H1 (cell line): ENCODE results near the gene C2. TPM values are rescaled to one million over a fixed set of nuclear protein-coding genes. Genes with fewer than 3 reads are reported as not detected.

Experiments
- CTCF ChIA-PET: fragments of 300-600 bp; sonication (Branson Sonifier 250); formaldehyde crosslinking; loops from one replicate; lab custom pipeline; 2021; ENCODE audit not compliant: partially characterized antibody; lab: Charles Lee
- POLR2A ChIA-PET: fragments of 300-600 bp; sonication (Branson Sonifier 250); formaldehyde crosslinking; loops from one replicate; lab custom pipeline; 2021; ENCODE audit warnings: inconsistent platforms; ENCODE audit not compliant: partially characterized antibody; lab: Charles Lee
- DNase-seq, 2 experiments: peaks; one replicate each; pipeline versions ENCODE4 v3.0.0 to v3.0.0-alpha.2; 2010 to 2022; ENCODE audit warnings: low spot score in 2 of 2, low read depth in 1 of 2, mixed read lengths in 1 of 2
- FAIRE-seq: peaks from 2 replicates; lab custom pipeline; 2011; peaks lifted over from hg19 to GRCh38; lab: Jason Lieb, UNC
- H2AFZ ChIP-seq: 2 replicates; pipeline ENCODE4 v1.8.1; 2012; ENCODE audit warnings: low read length, inconsistent platforms
- H2AK5ac ChIP-seq: 2 replicates; pipeline ENCODE4 v1.6.1; 2013; ENCODE audit warnings: low read depth, low read length
- H2BK120ac ChIP-seq: replicated peaks from 2 replicates; pipeline ENCODE3; 2013; ENCODE audit warnings: low read depth, low read length, inconsistent platforms
- H2BK12ac ChIP-seq: 2 replicates; pipeline ENCODE4 v1.6.1; 2013; ENCODE audit warnings: low read depth, low read length
- H2BK15ac ChIP-seq: 2 replicates; pipeline ENCODE4 v1.6.1; 2013; ENCODE audit warnings: low read length
- H2BK20ac ChIP-seq: 2 replicates; pipeline ENCODE4 v1.6.1; 2013; ENCODE audit warnings: low read length
- H2BK5ac ChIP-seq: 2 replicates; pipeline ENCODE4 v1.6.1; 2013; ENCODE audit warnings: low read depth, low read length
- H3K14ac ChIP-seq: 2 replicates; pipeline ENCODE4 v1.6.1; 2013; ENCODE audit warnings: inconsistent platforms; ENCODE audit not compliant: insufficient read length
- H3K18ac ChIP-seq: 2 replicates; pipeline ENCODE4 v1.6.1; 2013; ENCODE audit warnings: low read length; ENCODE audit errors: extremely low read depth
- H3K23ac ChIP-seq: 2 replicates; pipeline ENCODE4 v1.6.1; 2013; ENCODE audit warnings: inconsistent platforms; ENCODE audit not compliant: insufficient read length
- H3K23me2 ChIP-seq: 2 replicates; pipeline ENCODE4 v1.6.1; 2013; ENCODE audit warnings: low read depth, low read length
- H3K27ac ChIP-seq: 2 replicates; pipeline ENCODE4 v1.6.1; 2011; ENCODE audit warnings: low read depth, low read length, inconsistent platforms
- H3K27me3 ChIP-seq, 4 experiments: replicated peaks in 1 of 4; 1 replicate in 1 of 4; 2 replicates in 3 of 4; pipeline versions ENCODE4 v1.6.1 to v1.8.1; 2011 to 2013; ENCODE audit warnings: low read length in 3 of 4, mild to moderate bottlenecking in 3 of 4, inconsistent platforms in 2 of 4, mixed read lengths in 2 of 4, moderate library complexity in 1 of 4; ENCODE audit not compliant: control insufficient read depth in 3 of 4, insufficient read depth in 3 of 4; ENCODE audit errors: extremely low read depth in 1 of 4
- H3K36me3 ChIP-seq, 4 experiments: 2 replicates each; pipeline versions ENCODE4 v1.6.1 to v1.8.1; 2011 to 2013; ENCODE audit warnings: mild to moderate bottlenecking in 4 of 4, low read length in 3 of 4, moderate library complexity in 2 of 4, control low read depth in 1 of 4, inconsistent platforms in 1 of 4; ENCODE audit not compliant: insufficient read depth in 4 of 4, control insufficient read depth in 2 of 4
- H3K4ac ChIP-seq: replicated peaks from 2 replicates; pipeline ENCODE3; 2013; ENCODE audit warnings: low read length, low read depth, mixed read lengths, inconsistent platforms; ENCODE audit not compliant: insufficient read length
- H3K4me1 ChIP-seq, 4 experiments: replicated peaks in 1 of 4; 1 replicate in 1 of 4; 2 replicates in 3 of 4; pipeline versions ENCODE4 v1.6.1 to v1.8.1; 2011 to 2013; ENCODE audit warnings: low read length in 3 of 4, inconsistent platforms in 2 of 4, mixed read lengths in 1 of 4; ENCODE audit not compliant: insufficient read depth in 4 of 4, control insufficient read depth in 3 of 4
- H3K4me2 ChIP-seq, 2 experiments: 2 replicates each; pipeline versions ENCODE4 v1.6.1 to v1.8.1; 2011 to 2013; ENCODE audit warnings: low read depth in 2 of 2, low read length in 2 of 2, control low read depth in 1 of 2, inconsistent platforms in 1 of 2, mild to moderate bottlenecking in 1 of 2; ENCODE audit not compliant: insufficient read depth in 1 of 2
- H3K4me3 ChIP-seq, 4 experiments: fragments of 200-600, 300-600 bp in 1 of 4; sonication (generic), shearing (Covaris generic), sonication (Bioruptor Twin) in 1 of 4; 2 replicates each; pipeline versions ENCODE4 v1.5.1 to v1.8.1; 2011 to 2016; ENCODE audit warnings: low read length in 4 of 4, low read depth in 3 of 4, control low read depth in 2 of 4, inconsistent platforms in 2 of 4, mild to moderate bottlenecking in 2 of 4, mixed read lengths in 1 of 4, moderate library complexity in 1 of 4; ENCODE audit not compliant: insufficient read depth in 2 of 4; ENCODE audit errors: extremely low read depth in 1 of 4
- H3K56ac ChIP-seq: replicated peaks from 2 replicates; pipeline ENCODE3; 2013; ENCODE audit warnings: low read depth, mild to moderate bottlenecking, mixed read lengths, low read length, inconsistent platforms; ENCODE audit not compliant: insufficient read length
- H3K79me1 ChIP-seq: 2 replicates; pipeline ENCODE4 v1.6.1; 2013; ENCODE audit warnings: low read depth, low read length, control low read depth
- H3K79me2 ChIP-seq, 2 experiments: 2 replicates each; pipeline versions ENCODE4 v1.6.1 to v1.8.1; 2012 to 2013; ENCODE audit warnings: low read length in 2 of 2, mild to moderate bottlenecking in 2 of 2, inconsistent platforms in 1 of 2; ENCODE audit not compliant: insufficient read depth in 2 of 2, control insufficient read depth in 1 of 2
- H3K9ac ChIP-seq, 4 experiments: replicated peaks in 1 of 4; 1 replicate in 1 of 4; 2 replicates in 3 of 4; pipeline versions ENCODE4 v1.6.1 to v1.8.1; 2011 to 2013; ENCODE audit warnings: low read depth in 3 of 4, low read length in 3 of 4, control low read depth in 2 of 4, mild to moderate bottlenecking in 2 of 4, moderate library complexity in 2 of 4, inconsistent platforms in 1 of 4; ENCODE audit errors: extremely low read depth in 1 of 4
- H3K9me3 ChIP-seq, 2 experiments: 2 replicates each; pipeline versions ENCODE4 v1.6.1 to v1.8.1; 2012 to 2013; ENCODE audit warnings: mild to moderate bottlenecking in 2 of 2, moderate library complexity in 2 of 2, control low read depth in 1 of 2, inconsistent platforms in 1 of 2, low read depth in 1 of 2, low read length in 1 of 2, mixed read lengths in 1 of 2; ENCODE audit not compliant: insufficient read depth in 2 of 2
- H4K20me1 ChIP-seq, 2 experiments: replicated peaks in 1 of 2; 2 replicates each; pipeline versions ENCODE3 to v1.8.1; 2011 to 2013; ENCODE audit warnings: inconsistent platforms in 2 of 2, low read length in 2 of 2, mild to moderate bottlenecking in 1 of 2; ENCODE audit not compliant: insufficient read depth in 2 of 2, control insufficient read depth in 1 of 2
- H4K5ac ChIP-seq: 2 replicates; pipeline ENCODE4 v1.6.1; 2013; ENCODE audit warnings: low read length, low read depth, mixed read lengths, inconsistent platforms; ENCODE audit not compliant: insufficient read length
- H4K8ac ChIP-seq: 2 replicates; pipeline ENCODE4 v1.8.0; 2013; ENCODE audit warnings: mild to moderate bottlenecking, moderate library complexity, low read length, inconsistent platforms; ENCODE audit not compliant: insufficient read depth; ENCODE audit errors: extremely low read depth
- H4K91ac ChIP-seq: replicated peaks from 2 replicates; pipeline ENCODE3; 2013; ENCODE audit warnings: low read length, mixed read lengths, inconsistent platforms; ENCODE audit not compliant: insufficient read length
- ATF2 ChIP-seq: IDR thresholded peaks from 2 replicates; pipeline ENCODE4 v1.6.1; 2012; ENCODE audit warnings: low read length, inconsistent platforms
- CBX8 ChIP-seq: fragments of 300-800, 300-1000 bp; sonication (generic); IDR thresholded peaks from 2 replicates; pipeline ENCODE4 v1.7.1; 2016; ENCODE audit warnings: low read depth, low read length, borderline replicate concordance
- CEBPB ChIP-seq: IDR thresholded peaks from 2 replicates; pipeline ENCODE4 v1.6.1; 2012; ENCODE audit warnings: low read depth, low read length
- CHD2 ChIP-seq: IDR thresholded peaks from 2 replicates; pipeline ENCODE4 v1.6.1; 2012; ENCODE audit warnings: low read length, improper control_type of control experiment
- CREB1 ChIP-seq: IDR thresholded peaks from 2 replicates; pipeline ENCODE4 v1.6.1; 2012; ENCODE audit warnings: inconsistent platforms
- EGR1 ChIP-seq: IDR thresholded peaks from 2 replicates; pipeline ENCODE4 v1.6.1; 2011; ENCODE audit warnings: low read depth, low read length, borderline replicate concordance
- EP300 ChIP-seq, 2 experiments: IDR thresholded peaks; 1 replicate in 1 of 2; 2 replicates in 1 of 2; pipeline ENCODE4 v1.6.1; 2011 to 2012; ENCODE audit warnings: low read depth in 2 of 2, low read length in 2 of 2, mild to moderate bottlenecking in 2 of 2, borderline replicate concordance in 1 of 2, inconsistent platforms in 1 of 2, moderate library complexity in 1 of 2
- GABPA ChIP-seq: IDR thresholded peaks from 2 replicates; pipeline ENCODE4 v1.6.1; 2011; ENCODE audit warnings: mild to moderate bottlenecking, low read length, moderate library complexity, borderline replicate concordance; ENCODE audit not compliant: insufficient read depth
- SP1 ChIP-seq: IDR thresholded peaks from 2 replicates; pipeline ENCODE4 v1.6.1; 2011; ENCODE audit warnings: low read depth, low read length
- SP2 ChIP-seq: IDR thresholded peaks from 2 replicates; pipeline ENCODE4 v1.6.1; 2012; ENCODE audit warnings: mild to moderate bottlenecking, low read length, inconsistent platforms
- SRF ChIP-seq: IDR thresholded peaks from 2 replicates; pipeline ENCODE4 v1.6.1; 2011; ENCODE audit warnings: mild to moderate bottlenecking, low read depth, low read length, moderate library complexity
- SUZ12 ChIP-seq: fragments of 200-600 bp; sonication (generic); IDR thresholded peaks from 2 replicates; pipeline ENCODE4 v1.6.1; 2012; ENCODE audit warnings: mild to moderate bottlenecking, inconsistent platforms, low read length, moderate library complexity, mixed read lengths
- WGBS, 2 experiments: shearing (Covaris generic) in 1 of 2; methylation state at CpG; one replicate each; pipeline versions ENCODE4 v1.1.6 to v1.1.7; 2013 to 2015; ENCODE audit warnings: low lambda C conversion rate in 2 of 2, mixed read lengths in 2 of 2, inconsistent platforms in 1 of 2, low coverage in 1 of 2, missing lambda C conversion rate in 1 of 2; ENCODE audit not compliant: insufficient replicate concordance in 2 of 2, insufficient coverage in 1 of 2, insufficient read length in 1 of 2; ENCODE audit errors: extremely low coverage in 1 of 2, missing lambda C conversion rate in 1 of 2; 5-methylcytosine and 5-hydroxymethylcytosine counted together
- polyA plus RNA-seq, 7 experiments: library from polyadenylated mRNA; depleted of rRNA in 3 of 7; stranded (reverse) in 5 of 7; unstranded in 2 of 7; fragments of >200 nt in 5 of 7; fragments of 200-250 nt in 2 of 7; gene quantifications; 1 replicate in 5 of 7; 2 replicates in 1 of 7; 4 replicates in 1 of 7; pipeline versions ENCODE4 v1.2.1 to v1.2.3, GENCODE V29; 2011 to 2013; ENCODE audit warnings: missing spikeins in 2 of 7, mixed read lengths in 2 of 7
- total RNA-seq: library from RNA; stranded (reverse); fragmentation: NEBNext Ultra II Directional; extraction: Animal tissue kit (Norgen Biotek cat#: 25700); gene quantifications from 2 replicates; pipeline ENCODE4 v1.2.1, GENCODE V29; 2021
- TF ChIP-seq, protein P1 (sequence below): IDR thresholded peaks from 2 replicates; pipeline ENCODE4 v1.6.1; 2011; ENCODE audit warnings: low read depth, mild to moderate bottlenecking, low read length; ENCODE audit not compliant: insufficient read depth

Gene C2
- total and polyA plus RNA-seq, 2 of the 8 experiments (the other 6 are each of a cell fraction or from before 2014, with no cell fraction given), result 0.26 to 0.38 TPM

DNA sequence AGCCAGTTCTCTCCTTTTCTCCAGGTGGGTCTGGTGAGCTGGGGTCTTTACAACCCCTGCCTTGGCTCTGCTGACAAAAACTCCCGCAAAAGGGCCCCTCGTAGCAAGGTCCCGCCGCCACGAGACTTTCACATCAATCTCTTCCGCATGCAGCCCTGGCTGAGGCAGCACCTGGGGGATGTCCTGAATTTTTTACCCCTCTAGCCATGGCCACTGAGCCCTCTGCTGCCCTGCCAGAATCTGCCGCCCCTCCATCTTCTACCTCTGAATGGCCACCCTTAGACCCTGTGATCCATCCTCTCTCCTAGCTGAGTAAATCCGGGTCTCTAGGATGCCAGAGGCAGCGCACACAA lies 17.6 kb downstream of the C2 start:
- DNase-seq, result no peak
- H3K14ac ChIP-seq, result no peak overlapping the region
- H2BK120ac ChIP-seq, result no peak overlapping the region
- H2BK15ac ChIP-seq, result no peak overlapping the region
- POLR2A ChIA-PET, result interaction anchor here (0.6 to 3.4 kb wide), 14 partner anchors 9 to 282 kb away, joined by 3 to 16 read pairs (median 4); partner anchors contain the start of genes DXO, NELFE and SKIC2
- no peaks in the 10 kb centered on the region for H3K79me2 ChIP-seq
- no peak overlapping the region for H4K91ac ChIP-seq
- H3K18ac ChIP-seq, result no peak overlapping the region
- no peaks in the 10 kb centered on the region for H3K23me2 ChIP-seq
- H3K4ac ChIP-seq, result no peak overlapping the region
- no peak overlapping the region for H3K4me3 ChIP-seq
- H2BK5ac ChIP-seq, result no peak overlapping the region
- peak overlapping the region; percentile 64; the same call in 1 of the 2 replicates for H4K8ac ChIP-seq
- H3K9ac ChIP-seq, result no peak overlapping the region
- no peaks in the 10 kb centered on the region for H3K36me3 ChIP-seq
- no peaks in the 10 kb centered on the region for H3K9me3 ChIP-seq
- peaks cover 0 to 11% (median 2%) of the 10 kb centered on the region in 4 experiments; a peak in 3 of 7 replicates for H3K27me3 ChIP-seq
- no peak overlapping the region for H3K23ac ChIP-seq
- no peak for FAIRE-seq
- H3K79me1 ChIP-seq, result no peaks in the 10 kb centered on the region
- H2BK12ac ChIP-seq, result no peak overlapping the region
- H4K20me1 ChIP-seq, result no peaks in the 10 kb centered on the region
- no peak overlapping the region for H4K5ac ChIP-seq
- no peak overlapping the region for H2BK20ac ChIP-seq
- no peak overlapping the region for H3K27ac ChIP-seq
- peaks cover 0 to 5% (median 0%) of the 10 kb centered on the region in 4 experiments; a peak in 1 of 7 replicates for H3K4me1 ChIP-seq
- H2AFZ ChIP-seq, result no peak overlapping the region
- no peak overlapping the region for H3K4me2 ChIP-seq
- H3K56ac ChIP-seq, result no peak overlapping the region
- CTCF ChIA-PET, result interaction anchor here (0.9 to 7.8 kb wide), 6 partner anchors 7 to 102 kb away, joined by 3 to 53 read pairs (median 4); no protein-coding TSS in a partner anchor
- H2AK5ac ChIP-seq, result no peak overlapping the region
- 90% methylated on average over 9 of the region's 9 CpGs; no CpG with 5 or more reads in 1 of the 2 experiments for WGBS, 2 experiments
- TF ChIP-seq SRF (no peak), GABPA (no peak), SUZ12 (no peak), CHD2 (no peak), EP300 (IDR thresholded peaks at IDR 0.05; ENCODE audit: borderline replicate concordance in 1 of 2, low read depth in 2 of 2, low read length in 2 of 2) (no peak), CBX8 (no peak), SP2 (no peak), CEBPB (no peak), SP1 (no peak), EGR1 (no peak), CREB1 (no peak), ATF2 (no peak)
- TF ChIP-seq, protein P1, sequence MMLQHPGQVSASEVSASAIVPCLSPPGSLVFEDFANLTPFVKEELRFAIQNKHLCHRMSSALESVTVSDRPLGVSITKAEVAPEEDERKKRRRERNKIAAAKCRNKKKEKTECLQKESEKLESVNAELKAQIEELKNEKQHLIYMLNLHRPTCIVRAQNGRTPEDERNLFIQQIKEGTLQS, result no peak
